CD4-positive, CD25-positive, alpha-beta regulatory T cell (primary cell): Measurements from ENCODE around the gene CD226. TPM values are rescaled to one million over a fixed set of nuclear protein-coding genes. Genes with fewer than 3 reads are reported as not detected.

Experiments used
- ATAC-seq, 2 donors: fragments of 150-1000 bp; cut with Tn5 transposase; one replicate each; pipeline ENCODE4 v1.10.0; 2021; ENCODE audit warnings: low read depth in 2 of 2, moderate number of reproducible peaks in 2 of 2, moderate library complexity in 1 of 2
- DNase-seq, 3 donors: peaks; one replicate each; pipeline versions ENCODE4 v3.0.0 to v3.0.0-alpha.2; 2012 to 2022; ENCODE audit warnings: mixed read lengths in 1 of 3
- H3K27ac ChIP-seq: one replicate; pipeline ENCODE4 v1.7.0; 2013; ENCODE audit warnings: mild to moderate bottlenecking, low read length; ENCODE audit not compliant: insufficient read depth, poor library complexity, severe bottlenecking
- H3K27me3 ChIP-seq: one replicate; pipeline ENCODE4 v1.7.0; 2013; ENCODE audit warnings: low read length; ENCODE audit not compliant: control insufficient read depth, insufficient read depth
- H3K36me3 ChIP-seq: one replicate; pipeline ENCODE4 v1.7.0; 2013; ENCODE audit warnings: mild to moderate bottlenecking, low read length, moderate library complexity; ENCODE audit not compliant: control insufficient read depth, insufficient read depth
- H3K4me1 ChIP-seq: 2 replicates; pipeline ENCODE4 v1.7.0; 2013; ENCODE audit warnings: mild to moderate bottlenecking, low read length; ENCODE audit not compliant: insufficient read depth, control insufficient read depth, poor library complexity, severe bottlenecking
- H3K4me3 ChIP-seq: one replicate; pipeline ENCODE4 v1.7.0; 2013; ENCODE audit warnings: low read depth, mild to moderate bottlenecking, low read length, moderate library complexity
- H3K9me3 ChIP-seq, 2 experiments: 1 replicate in 1 of 2; 2 replicates in 1 of 2; pipeline ENCODE4 v1.7.0; 2013; ENCODE audit warnings: low read length in 2 of 2, mild to moderate bottlenecking in 1 of 2, moderate library complexity in 1 of 2; ENCODE audit not compliant: control insufficient read depth in 2 of 2
- H3K27ac Mint-ChIP-seq, 3 donors: one replicate each; pipeline ENCODE4 v1.8.0; 2020 to 2022; ENCODE audit warnings: mild to moderate bottlenecking in 3 of 3, mixed read lengths in 3 of 3, moderate library complexity in 2 of 3
- H3K27me3 Mint-ChIP-seq: one replicate; pipeline ENCODE4 v1.8.0; 2022; ENCODE audit warnings: mild to moderate bottlenecking, mixed read lengths
- H3K36me3 Mint-ChIP-seq: one replicate; pipeline ENCODE4 v1.8.0; 2020; ENCODE audit warnings: mixed read lengths
- H3K4me1 Mint-ChIP-seq, 4 donors: one replicate each; pipeline ENCODE4 v1.8.0; 2020 to 2022; ENCODE audit warnings: mixed read lengths in 4 of 4, mild to moderate bottlenecking in 1 of 4
- H3K4me3 Mint-ChIP-seq, 4 donors: one replicate each; pipeline ENCODE4 v1.8.0; 2020 to 2022; ENCODE audit warnings: mild to moderate bottlenecking in 4 of 4, mixed read lengths in 4 of 4, moderate library complexity in 3 of 4
- H3K9me3 Mint-ChIP-seq, 7 donors: one replicate each; pipeline ENCODE4 v1.8.0; 2020 to 2022; ENCODE audit warnings: mixed read lengths in 7 of 7, mild to moderate bottlenecking in 3 of 7, moderate library complexity in 2 of 7
- polyA plus RNA-seq, 4 donors: library from polyadenylated mRNA; unstranded; fragments of 300-500 nt; fragmentation: Illumina TruSeq; gene quantifications; one replicate each; pipeline ENCODE4 v1.2.3, GENCODE V29; 2021
- total RNA-seq: library from RNA; stranded (reverse); gene quantifications from one replicate; pipeline ENCODE4 v1.2.3, GENCODE V29; 2022

The CD226 gene
- total and polyA plus RNA-seq, 5 donors from 2014 or later: 14.8 to 65.1 (median 15.6) TPM

DNA sequence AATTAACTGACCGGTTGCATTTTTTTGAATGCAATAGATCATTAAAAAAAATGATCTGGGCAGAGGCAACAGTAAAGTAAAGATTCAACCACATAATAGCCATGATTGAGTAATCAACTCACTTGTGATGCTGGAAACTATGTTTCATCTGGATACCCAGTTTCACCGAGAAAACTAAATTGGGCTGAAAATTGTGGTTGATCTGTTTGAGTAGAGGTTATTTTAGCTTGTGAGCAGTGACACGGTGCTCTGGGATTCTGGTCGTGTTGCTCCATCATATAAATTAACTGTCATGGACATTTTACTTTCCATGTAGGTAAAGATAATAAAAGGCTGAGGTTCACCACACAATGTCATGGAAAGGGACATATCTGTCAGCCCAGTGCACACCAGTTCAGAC lies 58.7 kb downstream of the CD226 start:
- Mint-ChIP-seq H3K36me3 (peaks cover 37% of the 10 kb centered on the region), H3K9me3 (peaks cover 0 to 9% (median 0%) of the 10 kb centered on the region in 7 donors), H3K27me3 (no peaks in the 10 kb centered on the region), H3K4me1 (peaks cover 18 to 38% (median 30%) of the 10 kb centered on the region in 4 donors), H3K4me3 (no peak overlapping the region), H3K27ac (peak overlapping the region in 1 of 3 donors; percentile 65)
- no peaks in the 10 kb centered on the region for H3K27me3 ChIP-seq
- H3K36me3 ChIP-seq: peaks cover 7% of the 10 kb centered on the region
- H3K27ac ChIP-seq: no peak overlapping the region
- no peak overlapping the region for H3K4me3 ChIP-seq
- H3K4me1 ChIP-seq: peaks cover 8% of the 10 kb centered on the region
- no peak for ATAC-seq
- DNase-seq: no peak
- H3K9me3 ChIP-seq: peaks cover 0 to 6% of the 10 kb centered on the region in 2 experiments

DNA sequence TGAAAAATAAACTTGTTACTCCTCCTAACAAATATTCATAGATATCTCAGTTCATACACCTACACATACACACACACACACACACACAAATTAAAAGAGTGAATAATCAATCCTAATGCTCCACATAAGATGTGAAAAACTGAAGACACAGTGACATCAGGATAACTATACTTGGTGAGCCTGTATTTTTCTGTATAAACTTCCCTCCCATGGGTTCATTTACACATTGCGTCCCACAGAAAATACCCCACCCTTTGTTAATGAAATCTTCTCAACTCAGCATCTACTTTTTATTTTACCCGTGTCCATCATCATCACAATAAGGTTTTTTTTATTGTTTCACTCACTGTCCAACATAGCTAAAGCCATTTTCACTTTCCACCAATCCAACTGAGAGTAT lies 60.4 kb downstream of the CD226 start:
- H3K4me3 ChIP-seq: no peak overlapping the region
- H3K27me3 Mint-ChIP-seq: no peaks in the 10 kb centered on the region
- H3K4me3 Mint-ChIP-seq: peak overlapping the region in 1 of 4 donors; percentile 1
- peaks cover 0 to 6% of the 10 kb centered on the region in 2 experiments for H3K9me3 ChIP-seq
- peaks cover 24% of the 10 kb centered on the region for H3K36me3 Mint-ChIP-seq
- no peak overlapping the region for H3K27ac ChIP-seq
- H3K4me1 ChIP-seq: peaks cover 8% of the 10 kb centered on the region
- DNase-seq (no peak), ATAC-seq (no peak)
- H3K4me1 Mint-ChIP-seq: peaks cover 13 to 35% (median 26%) of the 10 kb centered on the region in 4 donors
- peaks cover 0 to 9% (median 0%) of the 10 kb centered on the region in 7 donors for H3K9me3 Mint-ChIP-seq
- H3K27me3 ChIP-seq: no peaks in the 10 kb centered on the region
- H3K36me3 ChIP-seq: peaks cover 7% of the 10 kb centered on the region
- H3K27ac Mint-ChIP-seq: peak overlapping the region in 1 of 3 donors; percentile 21

DNA sequence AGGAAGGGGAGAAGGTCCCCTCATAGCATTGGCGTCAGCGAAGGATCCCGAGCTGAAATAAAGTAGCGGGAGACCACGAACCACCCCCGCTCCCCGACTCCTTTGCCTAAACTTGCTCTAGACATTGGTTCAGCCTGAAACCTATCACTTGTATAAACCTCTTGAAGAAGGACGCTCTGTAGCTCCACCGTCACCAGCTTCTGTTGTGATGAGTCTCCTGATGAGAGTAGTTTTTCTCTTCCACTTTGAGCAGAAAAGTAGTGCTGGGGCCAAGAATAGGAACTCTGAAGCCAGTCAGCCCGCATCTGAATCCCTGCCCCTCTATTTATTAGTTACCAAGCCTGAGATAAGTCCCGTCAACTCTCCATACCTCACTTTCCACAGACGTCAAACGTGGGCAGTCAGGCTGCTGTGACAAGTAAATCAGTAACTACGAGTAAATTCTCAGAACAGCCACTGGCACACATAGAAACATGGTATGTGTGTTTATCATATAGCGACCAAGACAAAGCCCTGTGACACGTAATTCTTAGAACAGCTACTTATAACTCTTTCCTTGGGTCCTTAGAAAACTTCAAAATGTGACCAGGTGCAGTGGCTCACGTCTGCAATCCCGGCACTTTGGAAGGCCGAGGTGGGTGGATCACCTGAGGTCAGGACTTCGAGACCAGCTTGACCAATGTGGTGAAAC lies 61.7 kb downstream of the CD226 start:
- DNase-seq: peak in 1 of 3 donors; percentile 81
- Histone ChIP-seq H3K9me3 (peaks cover 0 to 3% of the 10 kb centered on the region in 2 experiments), H3K36me3 (peaks cover 4% of the 10 kb centered on the region), H3K27ac (no peak overlapping the region), H3K4me3 (peak overlapping the region; percentile 53), H3K4me1 (peaks cover 8% of the 10 kb centered on the region), H3K27me3 (no peaks in the 10 kb centered on the region)
- Mint-ChIP-seq H3K4me1 (peaks cover 13 to 35% (median 26%) of the 10 kb centered on the region in 4 donors), H3K27ac (peak overlapping the region; percentile 66 to 90 (median 87)), H3K36me3 (peaks cover 16% of the 10 kb centered on the region), H3K4me3 (peak overlapping the region; percentile 33 to 79 (median 64)), H3K27me3 (no peaks in the 10 kb centered on the region), H3K9me3 (peaks cover 0 to 5% (median 0%) of the 10 kb centered on the region in 7 donors)
- ATAC-seq: peak; percentile 71 to 83

- Mint-ChIP-seq H3K27ac (peak overlapping the region; percentile 66 to 90 (median 87)), H3K9me3 (peaks cover 0 to 3% (median 0%) of the 10 kb centered on the region in 7 donors), H3K36me3 (peaks cover 15% of the 10 kb centered on the region), H3K4me1 (peaks cover 14 to 35% (median 24%) of the 10 kb centered on the region in 4 donors), H3K4me3 (peak overlapping the region; percentile 16 to 87 (median 66)), H3K27me3 (no peaks in the 10 kb centered on the region)
- DNase-seq (no peak), ATAC-seq (no peak)
- Histone ChIP-seq H3K36me3 (no peaks in the 10 kb centered on the region), H3K4me1 (peaks cover 8% of the 10 kb centered on the region), H3K27ac (no peak overlapping the region), H3K9me3 (peaks cover 0 to under 1% of the 10 kb centered on the region in 2 experiments), H3K27me3 (no peaks in the 10 kb centered on the region), H3K4me3 (no peak overlapping the region)
Measured at GRCh38 chr18:69885355-69885754, 62.3 kb downstream of the CD226 start.

DNA sequence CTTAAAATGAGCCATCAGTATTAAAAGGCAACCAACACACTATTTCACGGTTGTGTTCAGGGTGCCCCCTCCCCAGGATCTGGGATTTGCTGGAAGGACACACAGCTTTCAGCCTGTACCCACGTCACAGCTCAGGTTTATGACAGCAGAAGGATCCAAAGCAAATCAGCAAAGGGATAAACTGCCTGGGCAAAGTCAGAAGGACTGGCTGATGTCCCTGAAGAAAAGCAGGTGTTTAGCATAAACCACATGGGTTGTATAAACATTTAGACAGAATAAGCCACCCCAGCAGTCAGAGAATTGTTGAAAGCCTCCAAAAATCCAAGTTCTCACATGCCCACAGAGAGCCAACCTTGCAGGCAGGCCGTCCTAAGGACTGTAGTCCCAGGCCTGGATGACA lies 63.9 kb downstream of the CD226 start:
- Histone ChIP-seq H3K4me1 (peaks cover 3% of the 10 kb centered on the region), H3K27ac (no peak overlapping the region), H3K27me3 (no peaks in the 10 kb centered on the region), H3K4me3 (no peak overlapping the region), H3K9me3 (no peaks in the 10 kb centered on the region), H3K36me3 (no peaks in the 10 kb centered on the region)
- peaks cover 0 to 3% (median 0%) of the 10 kb centered on the region in 7 donors for H3K9me3 Mint-ChIP-seq
- ATAC-seq: no peak
- no peaks in the 10 kb centered on the region for H3K27me3 Mint-ChIP-seq
- peaks cover 9 to 25% (median 19%) of the 10 kb centered on the region in 4 donors for H3K4me1 Mint-ChIP-seq
- H3K4me3 Mint-ChIP-seq: no peak overlapping the region
- peaks cover 11% of the 10 kb centered on the region for H3K36me3 Mint-ChIP-seq
- H3K27ac Mint-ChIP-seq: peak overlapping the region in 2 of 3 donors; percentile 36 to 42
- no peak for DNase-seq

- Histone ChIP-seq H3K27ac (no peak overlapping the region), H3K36me3 (no peaks in the 10 kb centered on the region), H3K4me3 (no peak overlapping the region), H3K27me3 (no peaks in the 10 kb centered on the region), H3K9me3 (no peaks in the 10 kb centered on the region), H3K4me1 (no peaks in the 10 kb centered on the region)
- DNase-seq (no peak), ATAC-seq (no peak)
- Mint-ChIP-seq H3K9me3 (peaks cover 0 to 4% (median 0%) of the 10 kb centered on the region in 7 donors), H3K27ac (no peak overlapping the region), H3K27me3 (no peaks in the 10 kb centered on the region), H3K36me3 (peaks cover 11% of the 10 kb centered on the region), H3K4me3 (no peak overlapping the region), H3K4me1 (peaks cover 8 to 23% (median 18%) of the 10 kb centered on the region in 4 donors)
Measured at GRCh38 chr18:69882965-69883668, 64.6 kb downstream of the CD226 start.

GRCh38 chr18:69880083-69880482 lies 67.6 kb downstream of the CD226 start:
- no peaks in the 10 kb centered on the region for H3K9me3 ChIP-seq
- ATAC-seq (no peak), DNase-seq (no peak)
- Mint-ChIP-seq H3K9me3 (peaks cover 0 to 4% (median 0%) of the 10 kb centered on the region in 7 donors), H3K36me3 (peaks cover 7% of the 10 kb centered on the region), H3K27ac (no peak overlapping the region), H3K27me3 (no peaks in the 10 kb centered on the region), H3K4me3 (no peak overlapping the region), H3K4me1 (peaks cover 4 to 18% (median 9%) of the 10 kb centered on the region in 4 donors)
- no peaks in the 10 kb centered on the region for H3K4me1 ChIP-seq
- no peak overlapping the region for H3K27ac ChIP-seq
- peaks cover 2% of the 10 kb centered on the region for H3K36me3 ChIP-seq
- no peaks in the 10 kb centered on the region for H3K27me3 ChIP-seq
- no peak overlapping the region for H3K4me3 ChIP-seq
